Measurements from ENCODE around the gene STRADA.

DNA sequence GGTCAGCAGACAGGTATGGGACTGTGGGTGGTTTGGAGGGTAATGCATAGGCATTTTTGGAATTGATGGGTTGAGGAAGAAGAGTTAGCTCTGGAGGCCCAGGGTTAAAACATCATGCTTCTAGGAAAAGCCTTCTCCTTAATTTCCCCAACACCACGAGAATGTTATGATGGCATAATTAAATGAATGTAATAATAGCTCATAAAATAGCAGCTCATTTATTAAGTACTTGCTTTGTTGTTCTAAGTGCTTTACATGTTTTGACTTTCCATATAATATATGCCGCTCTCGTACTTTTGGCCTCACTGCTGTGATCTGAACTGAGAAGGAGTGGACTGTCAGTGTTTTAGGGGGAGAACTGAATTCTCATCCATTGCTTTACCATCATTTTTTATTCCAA is 56.0 kb downstream of the STRADA start:
- TF ChIP-seq ZNF565 (CRISPR knock-in tag; conservative IDR thresholded peaks at IDR 0.05; ENCODE audit: low read depth) (no peak), PPARA (CRISPR knock-in tag; IDR thresholded peaks at IDR 0.05; ENCODE audit: borderline replicate concordance) (no peak), ZFP3 (CRISPR knock-in tag; IDR thresholded peaks at IDR 0.05) (no peak), ZNF8 (CRISPR knock-in tag; IDR thresholded peaks at IDR 0.05) (no peak), SNAI2 (CRISPR knock-in tag; IDR thresholded peaks at IDR 0.05) (no peak), RARB (CRISPR knock-in tag; IDR thresholded peaks at IDR 0.05) (no peak), GLIS3 (CRISPR knock-in tag; IDR thresholded peaks at IDR 0.05) (no peak), ARNTL (CRISPR knock-in tag; IDR thresholded peaks at IDR 0.05; ENCODE audit: borderline replicate concordance, low read depth) (no peak), ZNF70 (CRISPR knock-in tag; IDR thresholded peaks at IDR 0.05) (no peak)
- TF ChIP-seq, protein P1, sequence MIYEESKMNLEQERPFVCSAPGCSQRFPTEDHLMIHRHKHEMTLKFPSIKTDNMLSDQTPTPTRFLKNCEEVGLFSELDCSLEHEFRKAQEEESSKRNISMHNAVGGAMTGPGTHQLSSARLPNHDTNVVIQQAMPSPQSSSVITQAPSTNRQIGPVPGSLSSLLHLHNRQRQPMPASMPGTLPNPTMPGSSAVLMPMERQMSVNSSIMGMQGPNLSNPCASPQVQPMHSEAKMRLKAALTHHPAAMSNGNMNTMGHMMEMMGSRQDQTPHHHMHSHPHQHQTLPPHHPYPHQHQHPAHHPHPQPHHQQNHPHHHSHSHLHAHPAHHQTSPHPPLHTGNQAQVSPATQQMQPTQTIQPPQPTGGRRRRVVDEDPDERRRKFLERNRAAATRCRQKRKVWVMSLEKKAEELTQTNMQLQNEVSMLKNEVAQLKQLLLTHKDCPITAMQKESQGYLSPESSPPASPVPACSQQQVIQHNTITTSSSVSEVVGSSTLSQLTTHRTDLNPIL (CRISPR knock-in tag; IDR thresholded peaks at IDR 0.05; ENCODE audit: low read depth) = no peak
- TF ChIP-seq, protein P2, sequence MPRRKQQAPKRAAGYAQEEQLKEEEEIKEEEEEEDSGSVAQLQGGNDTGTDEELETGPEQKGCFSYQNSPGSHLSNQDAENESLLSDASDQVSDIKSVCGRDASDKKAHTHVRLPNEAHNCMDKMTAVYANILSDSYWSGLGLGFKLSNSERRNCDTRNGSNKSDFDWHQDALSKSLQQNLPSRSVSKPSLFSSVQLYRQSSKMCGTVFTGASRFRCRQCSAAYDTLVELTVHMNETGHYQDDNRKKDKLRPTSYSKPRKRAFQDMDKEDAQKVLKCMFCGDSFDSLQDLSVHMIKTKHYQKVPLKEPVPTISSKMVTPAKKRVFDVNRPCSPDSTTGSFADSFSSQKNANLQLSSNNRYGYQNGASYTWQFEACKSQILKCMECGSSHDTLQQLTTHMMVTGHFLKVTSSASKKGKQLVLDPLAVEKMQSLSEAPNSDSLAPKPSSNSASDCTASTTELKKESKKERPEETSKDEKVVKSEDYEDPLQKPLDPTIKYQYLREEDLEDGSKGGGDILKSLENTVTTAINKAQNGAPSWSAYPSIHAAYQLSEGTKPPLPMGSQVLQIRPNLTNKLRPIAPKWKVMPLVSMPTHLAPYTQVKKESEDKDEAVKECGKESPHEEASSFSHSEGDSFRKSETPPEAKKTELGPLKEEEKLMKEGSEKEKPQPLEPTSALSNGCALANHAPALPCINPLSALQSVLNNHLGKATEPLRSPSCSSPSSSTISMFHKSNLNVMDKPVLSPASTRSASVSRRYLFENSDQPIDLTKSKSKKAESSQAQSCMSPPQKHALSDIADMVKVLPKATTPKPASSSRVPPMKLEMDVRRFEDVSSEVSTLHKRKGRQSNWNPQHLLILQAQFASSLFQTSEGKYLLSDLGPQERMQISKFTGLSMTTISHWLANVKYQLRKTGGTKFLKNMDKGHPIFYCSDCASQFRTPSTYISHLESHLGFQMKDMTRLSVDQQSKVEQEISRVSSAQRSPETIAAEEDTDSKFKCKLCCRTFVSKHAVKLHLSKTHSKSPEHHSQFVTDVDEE (CRISPR knock-in tag; IDR thresholded peaks at IDR 0.05) = no peak

Measured in SK-N-SH treated with all-trans-retinoic acid at 6 μM for 48 hours (cell line).